ENCODE data around the gene SEMA3F. TPM values are rescaled to one million over a fixed set of nuclear protein-coding genes. Genes with fewer than 3 reads are reported as not detected.

Gene SEMA3F
- polyA plus RNA-seq, 4 donors = 3.0 to 35.7 (median 4.3) TPM

- Histone ChIP-seq H3K27ac (ENCODE audit: low read depth in 1 of 3, low read length in 2 of 3) (no peak overlapping the region), H3K4me3 (ENCODE audit: low read depth in 1 of 3, low read length in 3 of 3) (no peak overlapping the region), H3K36me3 (ENCODE audit: control insufficient read depth in 3 of 3, insufficient read depth in 2 of 3, low read depth in 1 of 3, low read length in 3 of 3) (no peaks in the 10 kb centered on the region), H3K27me3 (ENCODE audit: control insufficient read depth in 3 of 3, insufficient read depth in 3 of 3, low read length in 3 of 3) (no peaks in the 10 kb centered on the region), H3K9me3 (ENCODE audit: control insufficient read depth in 2 of 2, insufficient read depth in 1 of 2, low read depth in 1 of 2, low read length in 1 of 2) (no peaks in the 10 kb centered on the region), H3K4me1 (ENCODE audit: control insufficient read depth in 3 of 3, insufficient read depth in 2 of 3, low read depth in 1 of 3, low read length in 2 of 3) (peaks cover 2 to 27% (median 6%) of the 10 kb centered on the region in 3 donors)
- WGBS, 3 donors = 22 to 55% (median 41%) methylated on average over 9 to 12 of the region's 12 CpGs
- no peak for DNase-seq
- FAIRE-seq = no peak
These were observed 58.2 kb downstream of the SEMA3F start for GRCh38 chr3:50213373-50213772.

- 78 to 85% (median 81%) methylated on average over 10 of the region's 10 CpGs for WGBS, 3 donors
- no peaks in the 10 kb centered on the region for H3K36me3 ChIP-seq (ENCODE audit: control insufficient read depth in 3 of 3, insufficient read depth in 2 of 3, low read depth in 1 of 3, low read length in 3 of 3)
- no peak for FAIRE-seq
- no peaks in the 10 kb centered on the region for H3K9me3 ChIP-seq (ENCODE audit: control insufficient read depth in 2 of 2, insufficient read depth in 1 of 2, low read depth in 1 of 2, low read length in 1 of 2)
- H3K27ac ChIP-seq (ENCODE audit: low read depth in 1 of 3, low read length in 2 of 3) = no peak overlapping the region
- no peaks in the 10 kb centered on the region for H3K27me3 ChIP-seq (ENCODE audit: control insufficient read depth in 3 of 3, insufficient read depth in 3 of 3, low read length in 3 of 3)
- peaks cover 2 to 26% (median 6%) of the 10 kb centered on the region in 3 donors for H3K4me1 ChIP-seq (ENCODE audit: control insufficient read depth in 3 of 3, insufficient read depth in 2 of 3, low read depth in 1 of 3, low read length in 2 of 3)
- no peak overlapping the region for H3K4me3 ChIP-seq (ENCODE audit: low read depth in 1 of 3, low read length in 3 of 3)
- no peak for DNase-seq
These were observed 59.7 kb downstream of the SEMA3F start for GRCh38 chr3:50214824-50215223.

- Histone ChIP-seq H3K36me3 (ENCODE audit: control insufficient read depth in 3 of 3, insufficient read depth in 2 of 3, low read depth in 1 of 3, low read length in 3 of 3) (peaks cover 0 to 4% (median 0%) of the 10 kb centered on the region in 3 donors), H3K4me3 (ENCODE audit: low read depth in 1 of 3, low read length in 3 of 3) (no peak overlapping the region), H3K27me3 (ENCODE audit: control insufficient read depth in 3 of 3, insufficient read depth in 3 of 3, low read length in 3 of 3) (no peaks in the 10 kb centered on the region), H3K9me3 (ENCODE audit: control insufficient read depth in 2 of 2, insufficient read depth in 1 of 2, low read depth in 1 of 2, low read length in 1 of 2) (no peaks in the 10 kb centered on the region), H3K27ac (ENCODE audit: low read depth in 1 of 3, low read length in 2 of 3) (no peak overlapping the region), H3K4me1 (ENCODE audit: control insufficient read depth in 3 of 3, insufficient read depth in 2 of 3, low read depth in 1 of 3, low read length in 2 of 3) (peaks cover 2 to 26% (median 6%) of the 10 kb centered on the region in 3 donors)
- DNase-seq (no peak), FAIRE-seq (no peak)
- 76 to 87% (median 80%) methylated on average over 8 to 9 of the region's 9 CpGs for WGBS, 3 donors
These were observed 60.4 kb downstream of the SEMA3F start for GRCh38 chr3:50215529-50215928.

- no peak overlapping the region for H3K27ac ChIP-seq (ENCODE audit: low read depth in 1 of 3, low read length in 2 of 3)
- WGBS, 3 donors = 77 to 82% (median 81%) methylated on average over 10 of the region's 10 CpGs
- no peaks in the 10 kb centered on the region for H3K27me3 ChIP-seq (ENCODE audit: control insufficient read depth in 3 of 3, insufficient read depth in 3 of 3, low read length in 3 of 3)
- no peaks in the 10 kb centered on the region for H3K9me3 ChIP-seq (ENCODE audit: control insufficient read depth in 2 of 2, insufficient read depth in 1 of 2, low read depth in 1 of 2, low read length in 1 of 2)
- FAIRE-seq (no peak), DNase-seq (no peak)
- peaks cover 0 to 5% (median 0%) of the 10 kb centered on the region in 3 donors for H3K36me3 ChIP-seq (ENCODE audit: control insufficient read depth in 3 of 3, insufficient read depth in 2 of 3, low read depth in 1 of 3, low read length in 3 of 3)
- H3K4me1 ChIP-seq (ENCODE audit: control insufficient read depth in 3 of 3, insufficient read depth in 2 of 3, low read depth in 1 of 3, low read length in 2 of 3) = peaks cover 0 to 23% (median 0%) of the 10 kb centered on the region in 3 donors
- H3K4me3 ChIP-seq (ENCODE audit: low read depth in 1 of 3, low read length in 3 of 3) = no peak overlapping the region
These were observed 62.6 kb downstream of the SEMA3F start for GRCh38 chr3:50217681-50218080.

- no peak overlapping the region for H3K27ac ChIP-seq (ENCODE audit: low read depth in 1 of 3, low read length in 2 of 3)
- H3K27me3 ChIP-seq (ENCODE audit: control insufficient read depth in 3 of 3, insufficient read depth in 3 of 3, low read length in 3 of 3) = no peaks in the 10 kb centered on the region
- WGBS, 3 donors = 93 to 95% (median 94%) methylated on average over 17 of the region's 17 CpGs
- FAIRE-seq (no peak), DNase-seq (no peak)
- peaks cover 0 to 5% (median 0%) of the 10 kb centered on the region in 3 donors for H3K36me3 ChIP-seq (ENCODE audit: control insufficient read depth in 3 of 3, insufficient read depth in 2 of 3, low read depth in 1 of 3, low read length in 3 of 3)
- H3K4me3 ChIP-seq (ENCODE audit: low read depth in 1 of 3, low read length in 3 of 3) = no peak overlapping the region
- no peaks in the 10 kb centered on the region for H3K9me3 ChIP-seq (ENCODE audit: control insufficient read depth in 2 of 2, insufficient read depth in 1 of 2, low read depth in 1 of 2, low read length in 1 of 2)
- peaks cover 0 to 23% (median 0%) of the 10 kb centered on the region in 3 donors for H3K4me1 ChIP-seq (ENCODE audit: control insufficient read depth in 3 of 3, insufficient read depth in 2 of 3, low read depth in 1 of 3, low read length in 2 of 3)
These were observed 63.3 kb downstream of the SEMA3F start for GRCh38 chr3:50218448-50218847.

- 87 to 91% (median 90%) methylated on average over 5 of the region's 5 CpGs for WGBS, 3 donors
- FAIRE-seq = no peak
These were observed 64.2 kb downstream of the SEMA3F start for GRCh38 chr3:50219285-50219684.

GRCh38 chr3:50220109-50220508 lies 65.0 kb downstream of the SEMA3F start:
- DNase-seq (no peak), FAIRE-seq (no peak)
- Histone ChIP-seq H3K27me3 (ENCODE audit: control insufficient read depth in 3 of 3, insufficient read depth in 3 of 3, low read length in 3 of 3) (peaks cover 0 to 4% (median 0%) of the 10 kb centered on the region in 3 donors), H3K27ac (ENCODE audit: low read depth in 1 of 3, low read length in 2 of 3) (no peak overlapping the region), H3K36me3 (ENCODE audit: control insufficient read depth in 3 of 3, insufficient read depth in 2 of 3, low read depth in 1 of 3, low read length in 3 of 3) (peaks cover 0 to 5% (median 0%) of the 10 kb centered on the region in 3 donors), H3K9me3 (ENCODE audit: control insufficient read depth in 2 of 2, insufficient read depth in 1 of 2, low read depth in 1 of 2, low read length in 1 of 2) (no peaks in the 10 kb centered on the region), H3K4me3 (ENCODE audit: low read depth in 1 of 3, low read length in 3 of 3) (no peak overlapping the region), H3K4me1 (ENCODE audit: control insufficient read depth in 3 of 3, insufficient read depth in 2 of 3, low read depth in 1 of 3, low read length in 2 of 3) (peaks cover 0 to 23% (median 0%) of the 10 kb centered on the region in 3 donors)
- 78 to 88% (median 78%) methylated on average over 6 of the region's 6 CpGs for WGBS, 3 donors

More at GRCh38 chr3:50219285-50219684, 64.2 kb downstream of the SEMA3F start:
- no peak overlapping the region for H3K27ac ChIP-seq (ENCODE audit: low read depth in 1 of 3, low read length in 2 of 3)
- H3K27me3 ChIP-seq (ENCODE audit: control insufficient read depth in 3 of 3, insufficient read depth in 3 of 3, low read length in 3 of 3) = no peaks in the 10 kb centered on the region
- H3K36me3 ChIP-seq (ENCODE audit: control insufficient read depth in 3 of 3, insufficient read depth in 2 of 3, low read depth in 1 of 3, low read length in 3 of 3) = peaks cover 0 to 5% (median 0%) of the 10 kb centered on the region in 3 donors
- H3K4me3 ChIP-seq (ENCODE audit: low read depth in 1 of 3, low read length in 3 of 3) = no peak overlapping the region
- DNase-seq = no peak
- H3K9me3 ChIP-seq (ENCODE audit: control insufficient read depth in 2 of 2, insufficient read depth in 1 of 2, low read depth in 1 of 2, low read length in 1 of 2) = no peaks in the 10 kb centered on the region
- peaks cover 0 to 23% (median 0%) of the 10 kb centered on the region in 3 donors for H3K4me1 ChIP-seq (ENCODE audit: control insufficient read depth in 3 of 3, insufficient read depth in 2 of 3, low read depth in 1 of 3, low read length in 2 of 3)

GRCh38 chr3:50221051-50221410 lies 65.9 kb downstream of the SEMA3F start:
- peaks cover 0 to 11% (median 0%) of the 10 kb centered on the region in 3 donors for H3K27me3 ChIP-seq (ENCODE audit: control insufficient read depth in 3 of 3, insufficient read depth in 3 of 3, low read length in 3 of 3)
- 57 to 74% (median 70%) methylated on average over 4 of the region's 4 CpGs for WGBS, 3 donors
- no peaks in the 10 kb centered on the region for H3K9me3 ChIP-seq (ENCODE audit: control insufficient read depth in 2 of 2, insufficient read depth in 1 of 2, low read depth in 1 of 2, low read length in 1 of 2)
- no peak overlapping the region for H3K27ac ChIP-seq (ENCODE audit: low read depth in 1 of 3, low read length in 2 of 3)
- no peak for DNase-seq
- FAIRE-seq = no peak
- peaks cover 0 to 23% (median 0%) of the 10 kb centered on the region in 3 donors for H3K4me1 ChIP-seq (ENCODE audit: control insufficient read depth in 3 of 3, insufficient read depth in 2 of 3, low read depth in 1 of 3, low read length in 2 of 3)
- peaks cover 0 to 5% (median 0%) of the 10 kb centered on the region in 3 donors for H3K36me3 ChIP-seq (ENCODE audit: control insufficient read depth in 3 of 3, insufficient read depth in 2 of 3, low read depth in 1 of 3, low read length in 3 of 3)
- no peak overlapping the region for H3K4me3 ChIP-seq (ENCODE audit: low read depth in 1 of 3, low read length in 3 of 3)

Measured in small intestine (tissue), 7 donors.